Measurements from ENCODE around the gene AFF2. TPM values are rescaled to one million over a fixed set of nuclear protein-coding genes. Genes with fewer than 3 reads are reported as not detected.

The AFF2 gene
- total RNA-seq, 1 donor from 2014 or later: 0.74 TPM

DNA sequence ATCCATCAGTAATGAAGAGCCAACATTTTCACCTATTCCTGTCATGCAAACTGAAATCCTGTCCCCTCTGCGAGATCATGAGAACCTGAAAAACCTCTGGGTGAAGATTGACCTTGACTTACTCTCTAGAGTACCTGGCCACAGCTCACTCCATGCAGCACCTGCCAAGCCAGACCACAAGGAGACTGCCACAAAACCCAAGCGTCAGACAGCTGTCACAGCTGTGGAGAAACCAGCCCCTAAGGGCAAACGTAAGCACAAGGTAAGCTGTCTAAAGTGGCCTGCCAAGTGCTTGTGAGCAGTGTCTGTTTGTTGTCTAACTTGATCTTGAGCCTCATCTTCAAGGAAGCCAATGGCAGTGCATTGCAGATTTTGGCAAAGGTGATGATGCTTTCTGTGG lies 455.9 kb downstream of the AFF2 start:
- no peak for DNase-seq (ENCODE audit: extremely low spot score in 2 of 2)
- Histone ChIP-seq H3K4me3 (no peak overlapping the region), H3K4me1 (no peaks in the 10 kb centered on the region), H3K36me3 (no peaks in the 10 kb centered on the region), H3K9me3 (no peaks in the 10 kb centered on the region), H3K27ac (no peak overlapping the region), H3K27me3 (no peaks in the 10 kb centered on the region)
- intact Hi-C loops (cut with DNase I): no loop called here
- no peak for TF ChIP-seq POLR2A (IDR thresholded peaks at IDR 0.05)
- TF ChIP-seq, protein P1, sequence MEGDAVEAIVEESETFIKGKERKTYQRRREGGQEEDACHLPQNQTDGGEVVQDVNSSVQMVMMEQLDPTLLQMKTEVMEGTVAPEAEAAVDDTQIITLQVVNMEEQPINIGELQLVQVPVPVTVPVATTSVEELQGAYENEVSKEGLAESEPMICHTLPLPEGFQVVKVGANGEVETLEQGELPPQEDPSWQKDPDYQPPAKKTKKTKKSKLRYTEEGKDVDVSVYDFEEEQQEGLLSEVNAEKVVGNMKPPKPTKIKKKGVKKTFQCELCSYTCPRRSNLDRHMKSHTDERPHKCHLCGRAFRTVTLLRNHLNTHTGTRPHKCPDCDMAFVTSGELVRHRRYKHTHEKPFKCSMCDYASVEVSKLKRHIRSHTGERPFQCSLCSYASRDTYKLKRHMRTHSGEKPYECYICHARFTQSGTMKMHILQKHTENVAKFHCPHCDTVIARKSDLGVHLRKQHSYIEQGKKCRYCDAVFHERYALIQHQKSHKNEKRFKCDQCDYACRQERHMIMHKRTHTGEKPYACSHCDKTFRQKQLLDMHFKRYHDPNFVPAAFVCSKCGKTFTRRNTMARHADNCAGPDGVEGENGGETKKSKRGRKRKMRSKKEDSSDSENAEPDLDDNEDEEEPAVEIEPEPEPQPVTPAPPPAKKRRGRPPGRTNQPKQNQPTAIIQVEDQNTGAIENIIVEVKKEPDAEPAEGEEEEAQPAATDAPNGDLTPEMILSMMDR (IDR thresholded peaks at IDR 0.05): no peak
- no peak for TF ChIP-seq POLR2AphosphoS5 (IDR thresholded peaks at IDR 0.05; ENCODE audit: insufficient read depth in 1 of 2, low read depth in 1 of 2)

- Histone ChIP-seq H3K27ac (no peak overlapping the region), H3K36me3 (no peaks in the 10 kb centered on the region), H3K27me3 (no peaks in the 10 kb centered on the region), H3K9me3 (no peaks in the 10 kb centered on the region), H3K4me3 (no peak overlapping the region), H3K4me1 (no peaks in the 10 kb centered on the region)
- DNase-seq (ENCODE audit: extremely low spot score in 2 of 2): no peak
- TF ChIP-seq POLR2AphosphoS5 (IDR thresholded peaks at IDR 0.05; ENCODE audit: insufficient read depth in 1 of 2, low read depth in 1 of 2) (no peak), POLR2A (IDR thresholded peaks at IDR 0.05) (no peak)
- TF ChIP-seq, protein P1 (IDR thresholded peaks at IDR 0.05): no peak
- intact Hi-C loops (cut with DNase I): no loop called here
Observed at GRCh38 chrX:148958901-148959300, 458.5 kb downstream of the AFF2 start.

GRCh38 chrX:148960060-148960459 lies 459.6 kb downstream of the AFF2 start:
- H3K27me3 ChIP-seq: no peaks in the 10 kb centered on the region
- TF ChIP-seq POLR2A (IDR thresholded peaks at IDR 0.05) (no peak), POLR2AphosphoS5 (IDR thresholded peaks at IDR 0.05; ENCODE audit: insufficient read depth in 1 of 2, low read depth in 1 of 2) (no peak)
- TF ChIP-seq, protein P1 (IDR thresholded peaks at IDR 0.05): no peak
- DNase-seq (ENCODE audit: extremely low spot score in 2 of 2): no peak
- H3K4me3 ChIP-seq: no peak overlapping the region
- H3K9me3 ChIP-seq: no peaks in the 10 kb centered on the region
- no peak overlapping the region for H3K27ac ChIP-seq
- H3K36me3 ChIP-seq: no peaks in the 10 kb centered on the region
- H3K4me1 ChIP-seq: no peaks in the 10 kb centered on the region
- intact Hi-C loops (cut with DNase I): no loop called here

- no peak for DNase-seq (ENCODE audit: extremely low spot score in 2 of 2)
Observed at GRCh38 chrX:148961985-148962384, 461.6 kb downstream of the AFF2 start.

More at GRCh38 chrX:148961985-148962384, 461.6 kb downstream of the AFF2 start:
- Histone ChIP-seq H3K4me3 (no peak overlapping the region), H3K27ac (no peak overlapping the region), H3K9me3 (no peaks in the 10 kb centered on the region), H3K4me1 (no peaks in the 10 kb centered on the region), H3K27me3 (no peaks in the 10 kb centered on the region), H3K36me3 (no peaks in the 10 kb centered on the region)
- intact Hi-C loops (cut with DNase I): no loop called here
- TF ChIP-seq, protein P1 (IDR thresholded peaks at IDR 0.05): no peak
- no peak for TF ChIP-seq POLR2AphosphoS5 (IDR thresholded peaks at IDR 0.05; ENCODE audit: insufficient read depth in 1 of 2, low read depth in 1 of 2)
- TF ChIP-seq POLR2A (IDR thresholded peaks at IDR 0.05): no peak
